NCI-H226 (cell line): ENCODE data around the gene EXOC6B.
"Not testable (repeated sequence)": the region's sequence is repeated elsewhere in the genome, so short reads cannot be mapped to it uniquely, and the experiment has no call there.

Experiments used
- DNase-seq: peaks from one replicate; pipeline ENCODE4 v3.0.0-alpha.2; 2015

The EXOC6B gene

DNA sequence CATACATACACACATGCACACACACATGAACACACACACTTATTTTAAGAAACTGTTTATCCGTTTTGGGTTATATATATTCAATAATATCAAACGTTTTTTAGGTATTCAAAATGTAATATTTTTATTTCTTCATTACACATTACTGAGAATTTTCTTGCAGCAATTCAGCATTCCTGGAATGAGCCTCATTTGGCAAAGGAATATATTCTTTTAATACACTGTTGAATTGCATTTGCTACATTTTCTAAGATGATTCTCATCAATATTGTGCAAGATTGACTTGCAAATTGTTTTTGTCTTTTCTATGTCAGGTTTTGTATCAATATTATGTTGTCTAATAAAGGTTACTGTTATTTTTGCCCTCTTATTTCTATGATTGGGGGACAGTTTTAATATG lies 402.1 kb downstream of the EXOC6B start:
- no peak for DNase-seq

DNA sequence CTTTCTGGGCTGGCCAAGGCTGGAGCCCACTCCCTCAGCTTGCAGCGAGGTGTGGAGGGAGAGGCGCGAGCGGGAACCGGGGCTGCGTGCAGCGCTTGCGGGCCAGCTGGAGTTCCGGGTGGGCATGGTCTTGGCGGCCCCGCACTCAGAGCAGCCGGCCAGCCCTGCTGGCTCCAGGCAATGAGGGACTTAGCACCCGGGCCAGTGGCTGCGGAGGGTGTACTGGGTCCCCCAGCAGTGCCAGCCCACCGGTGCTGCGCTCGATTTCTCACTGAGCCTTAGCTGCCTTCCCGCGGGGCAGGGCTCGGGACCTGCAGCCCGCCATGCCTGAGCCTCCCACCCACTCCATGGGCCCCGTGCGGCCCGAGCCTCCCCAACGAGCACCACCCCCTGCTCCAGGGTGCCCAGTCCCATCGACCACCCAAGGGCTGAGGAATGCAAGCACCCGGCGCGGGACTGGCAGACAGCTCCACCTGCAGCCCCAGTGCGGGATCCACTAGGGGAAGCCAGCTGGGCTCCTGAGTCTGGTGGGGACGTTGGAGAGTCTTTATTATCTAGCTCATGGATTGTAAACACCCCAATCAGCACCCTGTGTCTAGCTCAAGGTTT lies 404.0 kb downstream of the EXOC6B start:
- not testable (repeated sequence) for DNase-seq

DNA sequence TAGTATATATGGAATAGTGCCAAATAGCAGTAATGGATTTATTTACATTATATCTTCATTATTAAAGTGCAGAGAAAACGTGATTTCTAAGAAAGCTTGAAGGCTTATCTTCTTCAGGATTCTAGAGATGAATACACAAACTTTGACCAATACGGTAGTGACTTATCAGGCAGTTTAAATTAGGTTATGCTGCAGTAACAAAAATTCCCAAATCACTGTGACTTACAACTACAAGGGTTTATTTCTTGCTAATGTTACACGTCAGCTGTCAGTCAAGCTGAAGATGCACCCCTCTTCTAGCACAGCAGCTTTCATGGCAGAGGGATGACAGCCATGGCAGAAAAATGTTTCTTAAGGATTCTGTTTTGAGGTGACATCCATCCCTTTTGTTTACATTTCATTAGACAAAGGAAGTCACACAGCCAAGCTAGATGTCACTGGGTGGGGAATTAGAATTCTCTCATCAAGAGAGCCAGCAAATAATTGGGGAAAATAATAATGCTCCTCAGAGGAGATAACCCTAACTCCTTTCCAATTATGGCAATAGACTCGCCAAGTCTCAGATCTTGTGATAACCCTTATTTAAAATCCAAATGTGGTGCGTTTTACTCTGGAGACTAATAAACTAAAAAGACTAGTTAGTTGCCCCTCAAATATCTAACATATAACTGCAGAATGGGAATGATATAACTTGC lies 409.9 kb downstream of the EXOC6B start:
- DNase-seq, result no peak

DNA sequence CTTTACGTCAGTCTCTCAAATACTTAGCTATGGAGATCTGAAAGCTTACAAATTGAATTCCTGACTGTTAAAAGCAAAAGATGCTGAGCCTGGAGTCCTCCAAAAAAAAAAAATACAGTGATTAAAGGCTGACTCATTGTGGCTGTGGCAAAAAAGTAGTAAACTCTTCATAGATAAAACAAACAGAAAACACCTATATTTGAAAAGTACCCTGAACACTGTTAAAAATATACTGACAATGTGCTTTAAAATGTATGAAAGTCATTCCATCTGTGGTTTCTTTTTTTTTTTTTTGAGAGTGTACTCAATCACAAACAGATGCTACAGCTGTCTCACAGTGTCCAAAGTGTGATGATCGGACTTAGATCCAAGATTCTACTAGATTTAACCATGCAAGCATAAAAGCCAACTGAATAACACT lies 410.6 kb downstream of the EXOC6B start:
- DNase-seq, result no peak

DNA sequence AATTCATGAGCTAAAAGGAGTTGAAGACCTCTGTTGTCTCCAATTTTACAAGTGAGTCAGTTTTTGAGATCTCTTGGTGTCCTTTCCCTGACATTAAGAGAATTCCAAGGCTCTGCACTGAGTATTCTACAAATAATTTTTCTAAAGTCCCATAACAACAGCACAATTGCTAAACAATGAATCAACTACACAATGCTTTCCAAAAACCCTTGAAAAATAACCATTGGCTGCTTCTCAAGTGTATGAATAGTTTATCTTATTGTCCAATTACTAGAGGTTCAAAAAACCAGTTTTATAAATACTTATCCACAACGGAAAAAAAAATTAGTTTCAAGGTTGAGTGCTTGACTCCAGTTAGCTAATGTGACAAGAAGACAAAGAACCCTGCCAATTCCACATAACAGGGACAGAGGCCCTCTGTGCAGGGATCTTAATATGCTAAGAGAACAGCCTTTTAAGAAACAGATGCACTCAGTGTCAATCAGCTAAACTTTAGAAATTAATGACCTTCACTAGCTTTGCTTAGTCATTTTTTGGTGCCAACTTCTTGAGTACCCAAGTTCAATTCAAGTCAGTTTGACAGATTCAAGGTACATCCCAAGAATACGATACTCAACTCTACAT lies 411.6 kb downstream of the EXOC6B start:
- no peak for DNase-seq

DNA sequence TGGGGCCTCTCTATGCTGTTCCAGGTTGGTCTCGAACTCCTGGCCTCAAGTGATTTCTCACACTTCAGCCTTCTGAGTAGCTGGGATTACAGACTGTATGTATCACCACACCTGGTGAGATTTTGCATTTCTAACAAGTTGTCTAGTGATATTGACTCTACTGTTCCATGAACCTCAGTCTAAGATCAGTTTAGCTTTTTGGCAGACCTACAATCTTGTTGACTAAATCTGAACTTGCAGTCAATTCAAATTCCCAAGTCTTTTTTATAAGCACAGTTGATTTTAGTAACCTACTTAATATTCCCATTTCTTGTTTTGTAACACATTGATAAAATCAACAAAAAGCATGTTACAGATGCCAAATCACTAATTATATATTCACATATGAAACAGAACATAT lies 412.1 kb downstream of the EXOC6B start:
- no peak for DNase-seq

DNA sequence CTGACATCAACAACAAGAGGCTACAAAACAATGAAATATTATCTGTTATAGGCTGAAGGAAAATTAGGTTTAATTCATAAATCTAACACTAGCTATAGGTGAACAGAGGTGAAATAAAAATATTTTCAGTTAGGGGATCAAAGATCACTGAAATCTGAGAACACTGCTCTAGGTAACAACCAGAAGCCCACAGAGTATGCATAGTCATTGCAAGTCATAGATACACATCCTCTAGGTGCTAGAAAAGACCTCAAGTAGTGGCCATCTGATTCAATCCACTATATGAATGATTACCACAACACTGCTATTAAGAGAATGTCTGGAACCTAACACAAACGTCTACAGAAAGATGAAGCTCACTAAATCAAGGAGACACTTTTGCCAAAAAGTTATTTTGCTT lies 413.6 kb downstream of the EXOC6B start:
- no peak for DNase-seq

DNA sequence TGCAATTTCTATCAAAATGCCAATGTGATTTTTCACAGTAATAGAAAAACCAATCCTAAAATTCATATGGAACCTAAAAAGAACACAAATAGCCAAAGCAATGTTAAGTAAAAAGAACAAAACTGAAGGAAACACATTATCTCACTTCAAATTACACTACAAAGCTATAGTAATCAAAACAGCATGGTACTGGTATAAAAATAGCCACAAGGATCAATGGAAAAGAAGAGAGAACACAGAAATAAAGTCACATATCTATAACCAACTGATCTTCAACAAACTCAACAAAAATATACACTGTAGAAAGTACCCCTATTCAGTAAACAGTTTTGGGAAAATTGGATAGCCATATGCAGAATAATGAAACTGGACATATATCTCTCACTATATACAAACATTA lies 426.0 kb downstream of the EXOC6B start:
- DNase-seq, result no peak

DNA sequence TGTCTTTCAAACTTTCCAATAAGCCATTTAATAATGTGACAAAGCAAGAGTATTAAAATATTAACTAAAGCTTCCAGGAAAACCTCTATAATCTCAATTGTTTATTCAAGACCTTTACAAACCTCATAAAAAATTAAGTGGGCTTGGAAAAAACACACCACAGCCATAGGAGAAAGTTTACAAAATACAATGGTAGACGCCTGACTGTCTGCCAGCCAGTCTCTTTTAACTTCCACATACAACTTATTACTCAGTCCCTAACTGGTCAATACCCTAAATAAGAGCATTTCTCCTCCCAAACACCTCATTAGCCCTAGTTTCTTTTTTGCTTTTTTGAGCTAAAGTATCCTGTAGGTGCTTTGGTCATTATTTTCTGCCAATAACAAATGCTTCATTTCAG lies 430.7 kb downstream of the EXOC6B start:
- no peak for DNase-seq

DNA sequence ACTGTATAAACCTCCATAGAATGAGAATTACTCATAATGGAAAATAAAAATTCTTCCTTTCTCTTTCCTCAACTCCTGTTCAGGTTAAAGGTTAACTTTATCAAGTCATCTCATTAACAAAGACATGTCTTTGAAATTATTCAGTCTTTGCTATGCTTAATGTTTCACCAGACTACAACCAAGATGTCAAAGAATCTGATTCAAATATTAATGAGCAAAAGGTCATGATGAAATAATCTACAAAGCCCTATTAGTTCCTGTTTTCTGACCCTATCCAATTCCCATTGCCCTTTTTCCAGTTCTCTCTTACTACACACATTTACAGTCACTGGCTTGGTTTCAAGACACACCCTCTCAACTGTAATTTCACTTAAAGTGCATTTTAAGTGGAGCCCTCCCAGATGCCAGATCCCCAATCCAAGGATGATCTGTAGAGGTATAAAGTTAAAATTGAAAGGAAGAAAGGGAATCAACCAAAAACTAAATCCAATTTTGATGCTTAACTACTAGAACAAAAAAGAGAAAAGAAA lies 431.2 kb downstream of the EXOC6B start:
- DNase-seq, result no peak

DNA sequence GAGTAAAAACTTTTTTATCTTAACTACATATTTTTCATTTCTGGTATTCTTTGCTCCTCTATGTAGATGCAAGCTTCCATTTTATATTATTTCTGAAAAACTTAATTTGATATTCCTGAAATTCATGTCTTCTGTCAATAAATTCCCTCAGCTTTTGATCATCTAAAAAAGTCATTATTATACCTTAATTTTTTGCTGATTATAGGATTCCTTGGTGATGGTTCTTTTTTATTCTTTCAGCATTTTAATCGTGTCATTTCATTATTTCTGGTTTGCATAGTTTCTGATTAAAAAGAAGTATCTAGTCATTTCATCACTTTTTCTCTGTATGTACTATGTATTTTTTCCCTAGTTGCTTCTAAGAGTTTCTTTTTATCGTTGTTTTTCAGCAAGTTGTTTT lies 436.4 kb downstream of the EXOC6B start:
- DNase-seq, result no peak

DNA sequence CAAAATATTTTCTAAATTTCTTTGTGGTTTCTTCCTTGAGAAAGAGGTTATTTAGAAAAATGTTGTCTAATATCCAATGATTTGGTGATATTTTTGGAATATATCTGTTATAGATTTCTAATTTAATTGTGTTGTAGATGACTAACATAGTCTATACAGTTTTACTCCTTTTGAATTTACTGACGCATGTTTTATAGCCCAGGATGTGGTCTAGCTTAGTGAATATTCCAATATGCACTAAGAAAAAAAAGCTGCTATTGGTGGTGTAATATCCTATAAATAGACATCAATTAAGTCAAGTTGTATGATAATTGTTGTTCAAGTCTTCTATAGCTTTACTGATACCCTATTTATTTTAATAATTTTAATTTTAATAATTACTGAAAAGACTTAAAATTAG lies 437.6 kb downstream of the EXOC6B start:
- DNase-seq, result no peak

DNA sequence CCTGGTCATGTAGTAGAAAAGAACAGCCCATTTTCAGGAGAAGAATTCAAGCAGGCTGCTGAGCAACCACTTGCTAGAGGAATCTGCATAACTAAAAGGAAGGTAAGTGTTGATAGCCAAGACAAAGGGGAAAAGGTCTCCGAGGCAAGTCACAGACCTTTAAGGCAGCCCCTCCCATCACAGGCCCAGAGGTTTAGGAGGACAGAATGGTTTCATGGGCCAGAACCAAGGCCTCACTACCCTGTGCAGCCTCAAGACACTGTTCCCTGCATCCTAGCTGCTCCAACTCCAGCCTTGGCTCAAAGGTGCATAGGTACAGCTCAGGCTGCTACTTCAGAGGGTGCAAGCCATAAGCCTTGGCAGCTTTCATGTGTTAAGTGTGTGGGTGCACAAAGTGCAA lies 439.5 kb downstream of the EXOC6B start:
- DNase-seq, result no peak

DNA sequence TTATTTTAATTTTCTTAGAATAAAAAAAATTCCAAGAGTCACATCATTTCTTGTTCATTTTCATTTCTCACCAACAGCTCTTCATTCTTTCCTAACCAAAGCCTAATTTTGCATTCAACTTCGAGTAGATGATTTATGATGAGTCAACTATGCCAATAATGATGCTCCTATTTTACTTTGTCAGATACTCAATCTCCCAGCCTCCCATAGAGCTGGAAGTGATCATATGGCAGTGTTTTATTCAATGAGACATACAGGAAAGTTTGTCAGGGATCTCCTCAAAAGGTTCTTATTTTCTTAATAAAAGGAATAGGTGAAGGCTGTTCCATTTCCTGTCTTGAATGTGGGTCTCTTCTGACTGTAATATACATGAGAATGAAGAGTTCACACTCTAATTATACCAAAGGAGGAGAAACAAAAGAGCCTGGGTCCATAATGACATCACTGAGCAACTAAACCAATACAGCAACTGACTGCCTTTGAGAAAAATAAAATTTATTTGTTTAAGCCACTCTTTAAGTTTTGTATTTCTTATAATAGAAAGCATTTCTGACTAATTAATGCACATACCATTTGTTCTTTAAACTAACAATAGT lies 447.0 kb downstream of the EXOC6B start:
- DNase-seq, result no peak

DNA sequence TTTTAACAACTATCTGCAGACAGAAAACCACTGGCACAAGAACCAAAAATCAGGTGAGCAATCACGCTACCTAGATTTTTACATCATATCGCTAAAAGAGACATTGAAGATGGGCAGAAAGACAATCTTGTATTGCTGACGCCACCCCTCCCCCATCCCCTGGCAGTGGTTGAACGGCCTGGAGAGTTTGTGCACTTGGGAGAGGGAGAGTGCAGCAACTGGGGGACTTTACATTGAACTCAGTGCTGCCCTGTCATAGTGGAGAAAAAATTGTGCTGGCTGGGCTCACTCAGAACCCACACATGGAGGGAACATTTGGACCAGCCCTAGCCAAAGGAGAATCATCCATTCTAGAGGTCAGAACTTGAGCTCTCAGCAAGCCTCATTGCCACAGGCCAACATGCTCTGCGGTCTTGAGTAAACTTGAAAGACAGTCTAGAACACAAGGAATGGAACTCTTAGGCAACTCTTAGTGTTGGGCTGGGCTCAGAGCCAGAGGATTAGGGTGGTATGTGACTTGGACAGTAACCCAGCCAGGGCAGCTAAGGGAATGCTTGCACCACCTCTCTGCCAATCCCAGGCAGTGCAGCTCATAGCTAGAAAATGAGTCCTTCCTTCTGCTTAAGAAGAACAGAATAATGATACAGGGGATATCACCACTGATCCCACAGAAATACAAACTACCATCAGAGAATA lies 458.2 kb downstream of the EXOC6B start:
- peak; percentile 98 for DNase-seq

DNA sequence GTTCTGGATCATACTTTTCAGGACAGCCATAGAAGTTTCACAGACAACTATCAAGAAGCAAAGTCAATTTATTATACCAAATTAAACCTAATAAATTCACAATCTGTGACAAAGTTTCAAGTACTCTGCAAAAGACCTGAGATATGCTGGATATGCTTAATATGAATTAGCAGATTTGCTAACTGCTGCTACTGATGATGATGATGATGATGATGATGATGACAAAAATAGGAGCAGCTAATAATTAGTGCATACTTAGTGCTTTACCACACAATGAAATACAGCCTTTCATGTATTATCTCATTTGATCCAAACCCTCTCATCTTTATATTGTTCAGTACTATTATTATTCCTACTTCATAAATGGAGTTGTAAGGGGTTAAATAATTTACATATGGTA lies 462.4 kb downstream of the EXOC6B start:
- DNase-seq, result no peak

DNA sequence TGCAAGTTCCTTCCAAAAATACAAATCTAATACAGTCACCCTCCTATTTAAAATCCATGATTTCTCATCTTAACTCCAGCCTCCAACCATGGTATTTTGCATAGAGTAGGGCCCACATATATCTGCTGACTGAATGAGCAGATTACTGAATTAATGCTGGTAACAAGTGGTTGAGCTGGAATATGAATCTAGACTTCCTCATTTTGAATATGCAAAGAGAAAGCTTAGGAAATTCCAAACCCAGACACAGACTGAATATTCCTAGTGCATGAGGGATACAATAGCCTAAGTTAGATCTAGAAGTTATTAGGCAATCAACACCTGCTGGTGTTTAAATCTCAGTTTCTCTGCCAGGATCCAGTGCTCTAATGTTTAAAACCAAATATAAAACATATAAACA lies 463.1 kb downstream of the EXOC6B start:
- no peak for DNase-seq

DNA sequence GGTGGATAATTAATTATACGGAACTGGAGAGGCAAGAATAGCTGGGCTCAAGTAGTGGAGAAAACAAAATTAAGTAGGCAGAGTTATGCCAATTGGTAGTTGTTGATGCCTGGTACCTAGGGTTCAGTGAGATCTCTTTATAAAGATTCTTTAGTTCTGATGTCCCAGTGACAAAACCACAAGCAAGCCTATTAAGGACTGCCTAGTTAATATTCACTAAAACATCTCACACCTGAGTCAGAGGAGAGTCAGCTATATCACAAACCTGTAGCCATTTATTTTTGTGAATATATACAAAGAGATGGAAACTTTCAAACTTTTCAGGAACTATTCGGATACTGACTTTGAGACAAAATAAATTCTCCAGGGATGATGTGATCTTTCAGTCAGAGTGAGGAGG lies 464.3 kb downstream of the EXOC6B start:
- no peak for DNase-seq

DNA sequence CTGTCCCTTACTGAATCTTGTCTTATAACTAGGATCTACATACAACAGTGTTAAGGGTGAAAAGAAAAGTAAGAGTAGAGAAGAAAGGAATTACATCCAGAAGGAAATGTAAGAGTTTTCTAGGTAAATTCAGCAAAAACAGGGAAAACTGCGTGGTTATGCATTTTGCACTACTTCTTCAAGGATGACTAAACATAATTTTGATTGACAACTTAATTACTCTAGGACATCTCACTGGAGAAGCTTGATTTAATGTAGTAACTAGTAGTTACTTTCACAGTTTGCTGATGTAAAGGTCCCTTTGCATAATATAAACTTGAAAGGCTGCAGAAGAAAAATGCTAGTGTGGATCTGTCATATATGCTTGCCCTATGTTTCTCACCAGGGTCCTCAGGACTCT lies 464.8 kb downstream of the EXOC6B start:
- no peak for DNase-seq

DNA sequence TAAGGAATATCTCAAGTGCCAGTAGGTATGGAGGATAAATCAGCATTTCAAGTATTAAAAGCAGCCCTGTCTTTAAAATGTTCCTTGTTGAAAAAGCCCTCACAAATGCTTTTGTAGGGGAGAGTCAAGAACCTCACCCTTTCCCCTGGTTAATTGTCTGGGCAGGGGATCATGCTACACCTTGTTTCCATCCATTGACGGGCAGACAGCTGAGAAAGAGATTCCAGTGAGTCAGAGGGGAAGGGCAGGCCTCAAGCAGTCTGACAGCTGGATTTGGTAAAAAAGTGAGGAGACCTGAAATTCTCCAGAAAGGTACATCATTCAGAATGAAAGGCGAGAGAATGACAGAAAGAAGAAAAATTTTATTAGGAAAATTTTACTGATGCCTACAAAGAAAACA lies 475.0 kb downstream of the EXOC6B start:
- DNase-seq, result no peak

DNA sequence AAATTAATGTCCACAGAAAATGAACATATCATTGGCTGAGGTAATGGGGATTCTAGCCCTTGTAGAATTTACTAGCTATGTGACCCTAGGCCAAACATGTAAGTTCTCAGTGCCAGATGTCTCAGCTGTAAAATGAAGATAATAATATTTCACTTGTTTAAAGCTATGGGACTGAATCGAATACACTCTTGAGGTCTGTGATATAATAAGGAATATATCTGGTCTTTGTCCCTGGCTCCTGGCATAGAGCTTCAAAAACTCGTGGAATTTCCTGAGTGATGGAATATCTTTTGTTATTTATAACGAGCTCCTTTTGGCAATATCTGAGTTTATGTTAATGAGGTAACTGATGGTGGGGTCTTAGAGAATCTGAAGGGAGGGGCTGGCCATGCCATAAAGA lies 476.8 kb downstream of the EXOC6B start:
- DNase-seq, result no peak

DNA sequence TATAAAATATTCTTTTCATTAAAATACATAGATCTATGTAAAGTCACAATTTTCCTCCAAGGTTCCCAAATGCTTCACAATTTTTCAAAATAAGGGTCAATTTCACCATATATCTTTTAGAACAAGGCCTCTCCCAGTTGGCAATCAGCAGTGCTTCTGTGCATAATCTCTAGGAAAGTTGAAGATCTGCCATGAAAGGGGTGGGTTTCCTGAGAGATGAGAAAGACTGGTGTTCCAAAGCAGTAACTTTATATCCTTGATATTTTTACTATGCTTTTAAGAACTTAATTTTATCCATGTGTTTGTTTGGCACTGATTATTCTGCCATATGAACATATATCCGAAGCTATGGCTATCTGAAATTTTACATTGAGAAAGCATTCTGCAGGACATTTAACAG lies 478.8 kb downstream of the EXOC6B start:
- no peak for DNase-seq

DNA sequence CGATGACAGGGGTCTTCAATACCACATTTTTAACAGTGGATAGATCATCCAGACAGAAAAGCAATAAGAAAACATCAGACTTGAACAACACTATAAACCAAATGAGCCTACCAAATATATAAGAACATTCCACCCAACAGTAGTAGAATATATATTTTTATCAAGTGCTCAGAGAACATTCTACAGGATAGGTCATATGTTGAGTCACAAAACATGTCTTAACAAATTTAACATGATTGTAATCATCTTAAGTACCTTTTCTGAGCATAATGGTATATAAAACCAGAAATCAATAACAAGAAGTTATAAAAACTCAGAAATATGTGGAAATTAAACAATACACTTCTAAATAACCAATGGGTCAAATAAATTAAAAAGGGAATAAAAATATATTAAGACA lies 484.2 kb downstream of the EXOC6B start:
- no peak for DNase-seq
